Glutamatergic neuron (in vitro differentiated cells): ENCODE data around the gene DMAC2. TPM values are rescaled to one million over a fixed set of nuclear protein-coding genes. Genes with fewer than 3 reads are reported as not detected.
A peak's percentile ranks its signal among the peaks of the same experiment; 100 is the strongest.

Source experiments
- DNase-seq: peaks from one replicate; pipeline ENCODE4 v3.0.0; 2022
- H3K27ac Mint-ChIP-seq: one replicate; pipeline ENCODE4 v1.8.0; 2020; ENCODE audit warnings: mild to moderate bottlenecking, mixed read lengths, inconsistent platforms; ENCODE audit not compliant: unreplicated experiment
- H3K27me3 Mint-ChIP-seq: one replicate; pipeline ENCODE4 v1.8.0; 2020; ENCODE audit warnings: mild to moderate bottlenecking, moderate library complexity, mixed read lengths, inconsistent platforms; ENCODE audit not compliant: unreplicated experiment
- H3K36me3 Mint-ChIP-seq: one replicate; pipeline ENCODE4 v1.8.0; 2020; ENCODE audit warnings: mild to moderate bottlenecking, mixed read lengths, inconsistent platforms; ENCODE audit not compliant: unreplicated experiment
- H3K4me1 Mint-ChIP-seq: one replicate; pipeline ENCODE4 v1.8.0; 2020; ENCODE audit warnings: mild to moderate bottlenecking, low read depth, mixed read lengths, inconsistent platforms; ENCODE audit not compliant: unreplicated experiment
- H3K4me3 Mint-ChIP-seq: one replicate; pipeline ENCODE4 v1.8.0; 2020; ENCODE audit warnings: mild to moderate bottlenecking, mixed read lengths, inconsistent platforms; ENCODE audit not compliant: unreplicated experiment
- H3K9me3 Mint-ChIP-seq: one replicate; pipeline ENCODE4 v1.8.0; 2020; ENCODE audit warnings: mild to moderate bottlenecking, moderate library complexity, mixed read lengths, inconsistent platforms; ENCODE audit not compliant: unreplicated experiment
- total RNA-seq: library from RNA; stranded (reverse); fragmentation: NEBNext Ultra II Directional; extraction: Animal tissue kit (Norgen Biotek cat#: 25700); gene quantifications from one replicate; pipeline ENCODE4 v1.2.1, GENCODE V29; 2021; ENCODE audit not compliant: unreplicated experiment
- TF ChIP-seq, protein P1 (sequence below): fragments of 200-600 bp; sonication (generic); IDR thresholded peaks from one replicate; pipeline ENCODE4 v1.5.0; 2021; ENCODE audit not compliant: partially characterized antibody, unreplicated experiment

The DMAC2 gene
- total RNA-seq, 1 donor from 2014 or later: 99.4 TPM

DNA sequence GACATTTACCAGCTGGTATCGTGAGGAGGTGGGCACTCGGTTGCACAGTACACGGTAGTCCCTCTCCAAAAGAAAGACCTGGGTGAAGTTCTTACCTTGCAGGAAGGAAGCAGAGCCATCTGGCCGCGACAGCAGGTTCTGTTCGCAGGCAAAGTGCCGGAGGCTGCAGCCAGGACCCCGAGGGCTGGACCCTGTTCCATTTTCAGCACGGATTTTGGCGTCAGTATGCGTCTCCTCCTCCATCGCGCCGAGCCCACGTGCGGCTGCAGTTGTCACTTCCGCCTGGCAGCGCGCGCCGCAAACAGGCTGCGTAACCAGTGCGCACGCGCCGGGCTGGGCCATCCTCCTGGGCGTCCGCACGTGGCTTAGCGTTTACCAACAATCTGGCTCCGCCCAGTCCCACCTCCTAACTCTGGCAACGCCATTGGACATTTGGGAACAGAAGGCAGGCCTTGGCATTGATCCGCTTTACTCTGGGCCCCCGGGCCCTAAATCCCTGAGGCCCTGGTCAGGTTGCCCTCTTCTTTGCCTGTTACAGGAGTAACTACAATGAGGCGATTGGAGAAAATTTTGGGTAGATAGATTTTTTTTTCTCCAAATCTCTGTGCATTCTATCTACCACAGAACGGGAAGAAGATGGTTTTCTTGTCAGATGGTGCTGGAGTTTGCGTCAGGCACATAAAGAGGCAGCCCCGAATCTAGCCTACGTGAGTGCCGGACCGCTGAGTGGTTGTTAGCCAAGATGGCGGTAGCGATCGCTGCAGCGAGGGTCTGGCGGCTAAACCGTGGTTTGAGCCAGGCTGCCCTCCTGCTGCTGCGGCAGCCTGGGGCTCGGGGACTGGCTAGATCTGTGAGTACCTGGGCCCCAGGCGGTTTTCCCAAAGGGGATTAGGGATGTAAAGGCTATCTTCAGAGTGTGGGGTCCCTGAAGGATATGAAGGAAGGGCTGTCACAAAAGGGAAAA lies 42.3 kb downstream of the DMAC2 start, which contains the start of the genes BCKDHA and EXOSC5:
TSS of gene BCKDHA (plus strand) at position 733 of the 964 bp plus-strand sequence. CDS start at position 743, 10 bp downstream.
TSS of gene EXOSC5 (minus strand) at position 274 of the 964 bp plus-strand sequence. CDS start at position 243, 31 bp downstream.
- TF ChIP-seq, protein P1, sequence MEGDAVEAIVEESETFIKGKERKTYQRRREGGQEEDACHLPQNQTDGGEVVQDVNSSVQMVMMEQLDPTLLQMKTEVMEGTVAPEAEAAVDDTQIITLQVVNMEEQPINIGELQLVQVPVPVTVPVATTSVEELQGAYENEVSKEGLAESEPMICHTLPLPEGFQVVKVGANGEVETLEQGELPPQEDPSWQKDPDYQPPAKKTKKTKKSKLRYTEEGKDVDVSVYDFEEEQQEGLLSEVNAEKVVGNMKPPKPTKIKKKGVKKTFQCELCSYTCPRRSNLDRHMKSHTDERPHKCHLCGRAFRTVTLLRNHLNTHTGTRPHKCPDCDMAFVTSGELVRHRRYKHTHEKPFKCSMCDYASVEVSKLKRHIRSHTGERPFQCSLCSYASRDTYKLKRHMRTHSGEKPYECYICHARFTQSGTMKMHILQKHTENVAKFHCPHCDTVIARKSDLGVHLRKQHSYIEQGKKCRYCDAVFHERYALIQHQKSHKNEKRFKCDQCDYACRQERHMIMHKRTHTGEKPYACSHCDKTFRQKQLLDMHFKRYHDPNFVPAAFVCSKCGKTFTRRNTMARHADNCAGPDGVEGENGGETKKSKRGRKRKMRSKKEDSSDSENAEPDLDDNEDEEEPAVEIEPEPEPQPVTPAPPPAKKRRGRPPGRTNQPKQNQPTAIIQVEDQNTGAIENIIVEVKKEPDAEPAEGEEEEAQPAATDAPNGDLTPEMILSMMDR: no peak
- Mint-ChIP-seq H3K9me3 (peaks cover 13% of the 10 kb centered on the region), H3K27me3 (peaks cover 6% of the 10 kb centered on the region), H3K36me3 (no peaks in the 10 kb centered on the region), H3K4me3 (peak within 1 kb of the TSS; percentile 97), H3K27ac (peak within 1 kb of the TSS; percentile 99), H3K4me1 (peaks cover 20% of the 10 kb centered on the region)
- peak; percentile 99 for DNase-seq

DNA sequence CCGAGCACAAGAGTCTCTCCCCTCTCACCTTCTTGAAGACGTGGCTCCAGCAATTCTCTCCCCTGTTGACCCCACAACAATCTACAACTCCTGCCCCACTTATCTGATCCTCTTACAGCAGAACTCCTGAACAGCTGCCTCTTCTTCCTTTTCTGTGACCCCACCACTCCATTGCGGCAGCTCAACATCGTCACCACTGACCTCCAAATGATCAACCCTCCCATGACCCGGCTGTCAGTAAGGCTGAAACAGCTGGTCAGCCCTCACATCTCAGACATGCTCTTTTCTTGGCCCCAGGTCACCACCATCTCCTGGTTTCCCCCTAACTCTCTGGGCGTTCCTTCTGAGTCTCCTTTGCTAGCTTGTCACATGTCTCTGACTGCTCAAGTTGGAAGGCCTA lies 44.4 kb downstream of the DMAC2 start:
- H3K27me3 Mint-ChIP-seq: peaks cover 6% of the 10 kb centered on the region
- no peaks in the 10 kb centered on the region for H3K36me3 Mint-ChIP-seq
- TF ChIP-seq, protein P1: no peak
- no peak for DNase-seq
- H3K4me3 Mint-ChIP-seq: peak overlapping the region; percentile 61
- H3K27ac Mint-ChIP-seq: peak overlapping the region; percentile 14
- peaks cover 20% of the 10 kb centered on the region for H3K4me1 Mint-ChIP-seq
- peaks cover 13% of the 10 kb centered on the region for H3K9me3 Mint-ChIP-seq

DNA sequence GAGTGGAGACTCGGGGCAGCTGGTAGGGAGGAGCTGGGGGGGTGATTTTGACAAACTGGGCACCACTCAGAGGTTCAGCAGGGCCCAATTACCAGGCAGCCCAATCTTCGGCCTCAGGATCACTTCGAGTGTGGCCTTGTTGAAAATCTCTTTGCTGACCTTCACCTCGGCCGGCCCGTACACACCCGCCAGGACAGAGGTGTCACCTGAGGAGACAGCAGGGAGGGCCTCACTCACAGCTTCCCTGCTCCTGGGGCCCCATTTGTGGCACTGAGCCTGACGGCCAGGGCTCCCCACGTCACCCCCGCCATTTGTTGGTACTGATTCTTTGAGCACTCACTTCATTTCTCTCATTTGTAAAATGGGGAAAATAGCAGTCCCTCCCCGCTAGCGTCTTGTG lies 46.9 kb downstream of the DMAC2 start:
- Mint-ChIP-seq H3K9me3 (peaks cover 13% of the 10 kb centered on the region), H3K36me3 (no peaks in the 10 kb centered on the region), H3K27ac (no peak overlapping the region), H3K27me3 (peaks cover 6% of the 10 kb centered on the region), H3K4me1 (peaks cover 8% of the 10 kb centered on the region), H3K4me3 (no peak overlapping the region)
- TF ChIP-seq, protein P1: no peak
- no peak for DNase-seq

DNA sequence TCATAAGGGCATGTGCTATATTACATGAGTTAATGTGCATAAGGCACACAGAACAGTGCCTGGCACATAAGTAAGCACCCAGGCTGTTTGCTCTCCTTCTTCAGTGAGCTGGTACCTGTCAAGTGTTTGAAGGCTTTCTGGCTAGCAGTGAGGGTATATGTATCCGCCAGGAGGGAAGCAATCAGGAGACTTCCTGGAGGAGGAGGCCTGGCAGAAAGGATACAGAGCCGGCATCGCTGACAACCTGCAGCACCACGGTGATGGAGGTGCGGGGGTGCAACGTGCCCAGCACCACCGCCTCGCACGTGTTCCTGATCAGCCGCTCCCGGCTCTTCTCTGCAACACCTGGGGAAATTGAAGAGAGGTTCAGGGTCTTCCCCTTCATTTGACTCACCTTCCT lies 48.1 kb downstream of the DMAC2 start:
- Mint-ChIP-seq H3K4me3 (no peak overlapping the region), H3K27me3 (no peaks in the 10 kb centered on the region), H3K9me3 (peaks cover 9% of the 10 kb centered on the region), H3K27ac (no peak overlapping the region), H3K4me1 (peaks cover 8% of the 10 kb centered on the region), H3K36me3 (no peaks in the 10 kb centered on the region)
- TF ChIP-seq, protein P1: no peak
- DNase-seq: no peak

DNA sequence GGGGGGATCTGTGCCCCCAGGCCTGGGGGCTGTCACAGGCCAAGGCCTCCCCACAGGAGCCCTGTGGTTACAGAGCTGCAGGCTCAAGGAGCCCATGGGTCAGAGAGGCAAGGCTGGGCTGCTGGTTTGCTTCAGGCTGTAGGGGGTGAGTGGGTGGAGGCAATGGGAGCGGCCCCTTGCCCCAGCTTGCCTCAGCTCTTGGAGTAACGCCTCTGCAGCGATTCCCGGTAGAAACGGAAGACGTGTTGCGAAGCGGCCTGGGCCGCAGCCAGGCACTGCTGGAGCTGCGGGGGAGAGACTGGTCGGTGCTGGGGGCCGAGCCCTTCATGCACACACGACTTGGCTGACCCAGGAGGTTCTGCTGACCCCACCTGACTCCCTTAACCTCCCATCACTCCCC lies 53.3 kb downstream of the DMAC2 start:
- TF ChIP-seq, protein P1: no peak
- Mint-ChIP-seq H3K36me3 (no peaks in the 10 kb centered on the region), H3K4me3 (no peak overlapping the region), H3K27me3 (peaks cover 2% of the 10 kb centered on the region), H3K9me3 (peaks cover 5% of the 10 kb centered on the region), H3K4me1 (no peaks in the 10 kb centered on the region), H3K27ac (no peak overlapping the region)
- DNase-seq: no peak
